LNCaP clone FGC (cell line): ENCODE measurements around the gene ATP8A2.

Source experiments
- DNase-seq: peaks from one replicate; pipeline ENCODE4 v3.0.0-alpha.2; 2011; ENCODE audit warnings: low read depth
- H3K4me3 ChIP-seq: 2 replicates; pipeline ENCODE4 v1.5.1; 2011; ENCODE audit warnings: mild to moderate bottlenecking, low read depth, low read length, control low read depth
- CTCF ChIP-seq: IDR thresholded peaks from 2 replicates; pipeline ENCODE4 v1.5.1; 2012; ENCODE audit warnings: mild to moderate bottlenecking; ENCODE audit not compliant: control insufficient read depth, insufficient read depth; ENCODE audit errors: extremely low read depth

The ATP8A2 gene

GRCh38 chr13:26037302-26037701, 665.5 kb downstream of the ATP8A2 start:
- peak; percentile 25; the same call in 1 of the 2 replicates for TF ChIP-seq CTCF
- H3K4me3 ChIP-seq: no peak overlapping the region

GRCh38 chr13:26038931-26039475, 667.2 kb downstream of the ATP8A2 start:
- TF ChIP-seq CTCF: no peak
- H3K4me3 ChIP-seq: no peak overlapping the region
- no peak for DNase-seq

More at GRCh38 chr13:26037302-26037701, 665.5 kb downstream of the ATP8A2 start:
- DNase-seq: no peak

- no peak for TF ChIP-seq CTCF
- DNase-seq: no peak
- no peak overlapping the region for H3K4me3 ChIP-seq
These were observed 669.7 kb downstream of the ATP8A2 start for GRCh38 chr13:26041444-26041843.

GRCh38 chr13:26042785-26043184, 671.0 kb downstream of the ATP8A2 start:
- H3K4me3 ChIP-seq: no peak overlapping the region
- TF ChIP-seq CTCF: no peak
- DNase-seq: no peak

GRCh38 chr13:26045142-26045541, 673.4 kb downstream of the ATP8A2 start:
- DNase-seq: no peak
- no peak overlapping the region for H3K4me3 ChIP-seq
- no peak for TF ChIP-seq CTCF

GRCh38 chr13:26046639-26047038, 674.9 kb downstream of the ATP8A2 start:
- TF ChIP-seq CTCF: no peak
- no peak overlapping the region for H3K4me3 ChIP-seq
- no peak for DNase-seq

GRCh38 chr13:26047040-26047439, 675.3 kb downstream of the ATP8A2 start:
- DNase-seq: no peak
- H3K4me3 ChIP-seq: no peak overlapping the region
- no peak for TF ChIP-seq CTCF
